Activated CD4-positive, alpha-beta T cell treated with anti-CD3 and anti-CD28 coated beads, Interleukin-2, amount 10 ng/mL, durations not matched to agents 7 days and 5 days (primary cell): ENCODE results near the gene THSD7B. TPM values are rescaled to one million over a fixed set of nuclear protein-coding genes. Genes with fewer than 3 reads are reported as not detected.
"Not testable (repeated sequence)": the region's sequence is repeated elsewhere in the genome, so short reads cannot be mapped to it uniquely, and the experiment has no call there.

Source experiments
- CTCF ChIA-PET: fragments of 350-600 bp; sonication (Branson Sonifier 250); formaldehyde crosslinking; loops from one replicate; lab custom pipeline; 2021; ENCODE audit warnings: antibody characterized with exemption; lab: Charles Lee
- POLR2A ChIA-PET: fragments of 350-600 bp; sonication (Branson Sonifier 250); formaldehyde crosslinking; loops from one replicate; lab custom pipeline; 2021; ENCODE audit warnings: antibody characterized with exemption; lab: Charles Lee
- DNase-seq: peaks from one replicate; pipeline ENCODE4 v3.0.0-alpha.2; 2020
- H3K27ac Mint-ChIP-seq: one replicate; pipeline ENCODE4 v1.8.0; 2021; ENCODE audit warnings: mild to moderate bottlenecking, moderate library complexity, mixed read lengths
- H3K27me3 Mint-ChIP-seq: one replicate; pipeline ENCODE4 v1.8.0; 2021; ENCODE audit warnings: mixed read lengths
- H3K36me3 Mint-ChIP-seq: one replicate; pipeline ENCODE4 v1.8.0; 2021; ENCODE audit warnings: low read depth, mixed read lengths
- H3K4me1 Mint-ChIP-seq: one replicate; pipeline ENCODE4 v1.8.0; 2021; ENCODE audit warnings: mixed read lengths
- H3K4me3 Mint-ChIP-seq: one replicate; pipeline ENCODE4 v1.8.0; 2021; ENCODE audit warnings: mild to moderate bottlenecking, moderate library complexity, mixed read lengths
- H3K9me3 Mint-ChIP-seq: one replicate; pipeline ENCODE4 v1.8.0; 2021; ENCODE audit warnings: mixed read lengths
- total RNA-seq, 2 experiments: library from RNA; stranded (reverse); gene quantifications; one replicate each; pipeline ENCODE4 v1.2.3, GENCODE V29; 2021

The THSD7B gene
- total RNA-seq, 2 experiments from 2014 or later, result not detected

DNA sequence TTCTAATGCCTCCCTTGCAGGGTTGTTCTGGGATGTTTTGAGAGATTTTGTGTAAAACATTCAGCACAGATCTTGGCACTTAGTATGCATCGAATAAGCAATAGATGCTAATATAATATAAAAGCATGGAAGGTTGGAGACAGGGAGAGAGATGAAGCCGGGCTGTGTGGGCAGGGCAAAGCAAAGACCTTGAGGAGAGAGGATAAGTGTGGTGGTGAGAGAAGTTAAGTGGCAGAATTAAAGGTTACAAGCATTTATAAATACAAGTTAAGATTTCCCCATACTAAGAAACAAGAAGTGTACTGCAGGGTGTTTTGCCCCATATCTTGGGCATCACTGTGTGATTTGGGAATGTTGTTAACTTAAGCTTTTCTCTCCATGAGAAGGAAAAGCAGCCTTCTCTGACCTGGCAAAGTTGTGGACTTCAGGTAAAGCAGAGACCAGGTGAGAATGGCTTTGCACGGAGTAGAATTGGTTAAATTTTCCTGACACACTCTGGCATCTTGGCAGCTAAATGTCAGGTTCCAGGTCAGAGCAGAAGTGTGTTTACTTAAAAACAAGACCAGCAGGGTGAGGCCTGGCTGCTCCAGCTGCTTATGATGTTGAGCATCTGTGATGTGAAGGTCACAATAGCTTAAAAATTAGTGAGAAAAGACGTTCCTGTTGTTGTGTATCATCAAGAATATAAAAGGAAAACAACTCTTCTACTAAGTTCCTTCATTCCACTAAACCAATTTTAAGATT lies 910.4 kb downstream of the THSD7B start:
- ChIA-PET CTCF (interaction anchor here (0.6 kb wide), 1 partner anchor 13 kb away, joined by 3 read pairs; no protein-coding TSS in a partner anchor), POLR2A (no interaction called here)
- H3K36me3 Mint-ChIP-seq, result no peaks in the 10 kb centered on the region
- no peak for DNase-seq
- no peaks in the 10 kb centered on the region for H3K4me1 Mint-ChIP-seq
- no peaks in the 10 kb centered on the region for H3K27me3 Mint-ChIP-seq
- H3K27ac Mint-ChIP-seq, result no peak overlapping the region
- no peaks in the 10 kb centered on the region for H3K9me3 Mint-ChIP-seq
- H3K4me3 Mint-ChIP-seq, result no peak overlapping the region

DNA sequence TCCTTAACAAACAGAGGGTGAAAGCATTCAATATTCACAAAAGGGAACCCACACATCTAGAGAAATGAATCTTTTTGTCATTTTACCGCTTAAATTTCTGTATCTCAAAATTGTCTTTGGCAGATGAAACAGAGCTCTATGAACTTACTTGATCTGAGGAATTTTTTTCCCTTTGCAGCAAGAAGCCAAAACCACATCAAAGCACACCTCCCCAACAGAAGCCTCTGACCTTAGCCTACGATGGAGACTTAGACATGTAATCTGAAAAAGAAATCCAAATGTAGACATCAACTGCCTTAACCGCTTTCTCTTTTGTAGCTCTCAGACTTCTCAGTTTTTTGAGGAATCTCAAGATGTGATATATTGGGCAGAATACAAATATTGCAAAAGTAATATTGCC lies 911.0 kb downstream of the THSD7B start:
- no peaks in the 10 kb centered on the region for H3K27me3 Mint-ChIP-seq
- ChIA-PET CTCF (no interaction called here), POLR2A (no interaction called here)
- no peak overlapping the region for H3K4me3 Mint-ChIP-seq
- no peak for DNase-seq
- no peaks in the 10 kb centered on the region for H3K9me3 Mint-ChIP-seq
- H3K36me3 Mint-ChIP-seq, result no peaks in the 10 kb centered on the region
- no peak overlapping the region for H3K27ac Mint-ChIP-seq
- H3K4me1 Mint-ChIP-seq, result no peaks in the 10 kb centered on the region

GRCh38 chr2:137677466-137677865 lies 912.1 kb downstream of the THSD7B start:
- CTCF ChIA-PET, result no interaction called here

DNA sequence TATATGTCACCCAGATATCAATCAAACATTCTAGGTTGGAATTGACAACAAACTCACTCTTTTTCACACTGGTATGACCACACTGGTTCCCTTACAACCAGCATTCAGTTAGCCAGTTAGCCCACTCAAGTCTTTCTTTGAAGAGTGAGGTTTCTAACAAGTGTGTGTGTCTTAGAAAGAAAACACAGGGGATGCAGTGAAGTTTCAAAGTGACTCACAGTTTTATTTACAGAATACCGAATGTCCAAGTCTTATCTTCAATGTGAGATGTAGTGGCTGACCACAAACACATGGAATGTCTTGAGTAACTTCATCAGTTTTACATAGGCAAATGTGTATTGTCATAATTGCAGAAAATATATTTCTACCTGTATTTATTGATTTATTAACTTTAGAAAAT lies 924.2 kb downstream of the THSD7B start:
- Mint-ChIP-seq H3K9me3 (no peaks in the 10 kb centered on the region), H3K4me1 (no peaks in the 10 kb centered on the region), H3K4me3 (no peak overlapping the region), H3K27me3 (no peaks in the 10 kb centered on the region), H3K27ac (no peak overlapping the region), H3K36me3 (no peaks in the 10 kb centered on the region)
- DNase-seq, result no peak
- POLR2A ChIA-PET, result no interaction called here
- CTCF ChIA-PET, result no interaction called here

More at GRCh38 chr2:137677466-137677865, 912.1 kb downstream of the THSD7B start:
- no peaks in the 10 kb centered on the region for H3K36me3 Mint-ChIP-seq
- H3K9me3 Mint-ChIP-seq, result no peaks in the 10 kb centered on the region
- no peaks in the 10 kb centered on the region for H3K4me1 Mint-ChIP-seq
- H3K27ac Mint-ChIP-seq, result no peak overlapping the region
- no peak overlapping the region for H3K4me3 Mint-ChIP-seq
- no peak for DNase-seq
- no peaks in the 10 kb centered on the region for H3K27me3 Mint-ChIP-seq
- POLR2A ChIA-PET, result no interaction called here

- DNase-seq, result no peak
- Mint-ChIP-seq H3K36me3 (no peaks in the 10 kb centered on the region), H3K27ac (no peak overlapping the region), H3K4me1 (no peaks in the 10 kb centered on the region), H3K27me3 (no peaks in the 10 kb centered on the region), H3K9me3 (no peaks in the 10 kb centered on the region), H3K4me3 (no peak overlapping the region)
- ChIA-PET CTCF (interaction anchor here (0.9 kb wide), 1 partner anchor 20 kb away, joined by 3 read pairs; no protein-coding TSS in a partner anchor), POLR2A (no interaction called here)
These were observed 928.2 kb downstream of the THSD7B start for GRCh38 chr2:137693534-137693933.

DNA sequence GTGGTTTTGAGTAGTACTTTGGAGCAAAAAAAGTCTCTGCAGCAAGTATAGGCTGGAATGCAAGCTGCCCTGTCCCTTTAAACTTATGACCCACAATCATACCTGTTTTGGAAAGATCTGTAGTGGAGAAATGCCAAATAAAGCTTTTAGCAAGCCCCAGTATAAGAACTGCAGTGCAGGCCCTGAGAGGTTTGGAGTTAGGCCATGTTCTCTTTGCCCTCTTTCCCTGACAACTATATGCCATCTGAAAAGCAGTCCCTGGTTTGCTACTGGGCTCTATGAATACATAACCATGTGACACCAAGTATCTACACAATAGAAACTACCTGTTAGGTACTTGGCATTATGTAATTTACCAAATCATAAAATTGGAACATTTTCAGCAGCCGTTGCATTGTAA lies 931.6 kb downstream of the THSD7B start:
- no peak for DNase-seq
- CTCF ChIA-PET, result no interaction called here
- POLR2A ChIA-PET, result no interaction called here
- Mint-ChIP-seq H3K27ac (no peak overlapping the region), H3K4me1 (no peaks in the 10 kb centered on the region), H3K36me3 (no peaks in the 10 kb centered on the region), H3K27me3 (no peaks in the 10 kb centered on the region), H3K4me3 (no peak overlapping the region), H3K9me3 (no peaks in the 10 kb centered on the region)

GRCh38 chr2:137700250-137700649 lies 934.9 kb downstream of the THSD7B start:
- CTCF ChIA-PET, H3K9me3 Mint-ChIP-seq, H3K4me1 Mint-ChIP-seq, H3K4me3 Mint-ChIP-seq, DNase-seq, H3K27me3 Mint-ChIP-seq, H3K36me3 Mint-ChIP-seq, POLR2A ChIA-PET, H3K27ac Mint-ChIP-seq: not testable (repeated sequence)

DNA sequence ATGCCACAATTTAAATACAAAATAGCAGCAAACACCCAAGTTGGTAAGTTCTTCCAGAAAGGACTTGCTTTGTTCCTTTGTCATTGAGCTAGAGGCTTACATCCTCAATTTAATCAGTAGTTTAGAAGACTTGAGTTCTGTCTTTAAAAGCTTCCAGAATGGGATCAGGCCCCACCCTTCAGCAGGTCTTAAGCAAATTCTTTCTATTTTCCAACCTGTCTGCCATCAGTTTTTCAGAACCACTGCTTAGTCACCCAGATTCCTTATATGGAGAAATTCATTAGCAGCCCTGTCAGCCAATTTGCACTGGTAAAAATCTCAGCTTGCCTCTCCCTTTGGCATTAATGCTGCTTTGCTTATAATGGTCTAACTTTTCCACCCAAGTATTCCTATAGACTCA lies 935.3 kb downstream of the THSD7B start:
- DNase-seq, result no peak
- no peaks in the 10 kb centered on the region for H3K36me3 Mint-ChIP-seq
- H3K4me1 Mint-ChIP-seq, result no peaks in the 10 kb centered on the region
- no peak overlapping the region for H3K4me3 Mint-ChIP-seq
- H3K9me3 Mint-ChIP-seq, result no peaks in the 10 kb centered on the region
- CTCF ChIA-PET, result no interaction called here
- POLR2A ChIA-PET, result no interaction called here
- H3K27me3 Mint-ChIP-seq, result no peaks in the 10 kb centered on the region
- no peak overlapping the region for H3K27ac Mint-ChIP-seq

GRCh38 chr2:137705296-137705695 lies 940.0 kb downstream of the THSD7B start:
- no peaks in the 10 kb centered on the region for H3K9me3 Mint-ChIP-seq
- CTCF ChIA-PET, result no interaction called here
- DNase-seq, result no peak
- H3K27ac Mint-ChIP-seq, result no peak overlapping the region
- H3K4me1 Mint-ChIP-seq, result no peaks in the 10 kb centered on the region
- POLR2A ChIA-PET, result no interaction called here
- no peak overlapping the region for H3K4me3 Mint-ChIP-seq
- no peaks in the 10 kb centered on the region for H3K36me3 Mint-ChIP-seq
- H3K27me3 Mint-ChIP-seq, result no peaks in the 10 kb centered on the region

DNA sequence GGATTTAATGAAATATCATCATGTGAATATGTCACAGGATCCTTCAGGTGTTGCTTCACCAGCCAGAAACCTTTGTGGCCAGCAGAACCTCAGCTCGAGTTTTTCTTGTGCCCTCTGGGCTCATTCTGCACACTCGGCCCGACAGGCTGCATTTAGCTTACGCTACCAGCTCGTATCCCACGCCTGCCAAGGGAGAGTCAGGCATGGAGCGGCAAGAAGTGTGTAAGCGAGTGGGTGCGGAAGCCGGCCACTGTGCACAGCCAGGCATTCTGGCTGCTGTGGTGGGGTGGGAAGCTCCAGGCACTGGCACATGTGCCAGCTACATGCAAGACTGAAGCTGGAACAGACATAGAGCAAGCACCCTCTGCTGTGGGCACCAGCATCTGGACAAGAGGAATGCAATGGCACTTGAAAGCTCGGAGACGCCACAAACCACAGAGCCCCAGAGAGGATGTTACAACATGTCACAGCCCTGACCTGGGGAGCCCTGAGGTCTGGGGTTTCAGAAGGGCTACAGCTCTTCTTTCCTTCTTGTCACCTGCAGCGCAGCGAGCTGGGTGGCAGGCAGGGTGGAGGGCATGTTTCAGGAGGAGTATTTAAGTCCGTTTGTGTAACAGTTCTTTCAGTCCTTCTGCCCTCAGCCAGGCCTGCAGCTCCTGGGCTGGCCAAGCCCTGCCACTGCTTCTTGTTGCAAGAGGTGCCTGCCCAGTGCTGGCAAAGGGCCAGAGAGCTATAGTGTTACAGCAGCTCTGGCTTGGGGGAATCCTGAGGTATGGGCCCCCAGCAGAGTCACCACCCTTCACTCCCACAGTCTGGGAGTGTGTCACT lies 941.7 kb downstream of the THSD7B start:
- ChIA-PET CTCF (no interaction called here), POLR2A (no interaction called here)
- DNase-seq, result no peak
- no peak overlapping the region for H3K27ac Mint-ChIP-seq
- no peaks in the 10 kb centered on the region for H3K36me3 Mint-ChIP-seq
- H3K9me3 Mint-ChIP-seq, result peaks cover 5% of the 10 kb centered on the region
- no peaks in the 10 kb centered on the region for H3K4me1 Mint-ChIP-seq
- H3K4me3 Mint-ChIP-seq, result no peak overlapping the region
- H3K27me3 Mint-ChIP-seq, result no peaks in the 10 kb centered on the region

DNA sequence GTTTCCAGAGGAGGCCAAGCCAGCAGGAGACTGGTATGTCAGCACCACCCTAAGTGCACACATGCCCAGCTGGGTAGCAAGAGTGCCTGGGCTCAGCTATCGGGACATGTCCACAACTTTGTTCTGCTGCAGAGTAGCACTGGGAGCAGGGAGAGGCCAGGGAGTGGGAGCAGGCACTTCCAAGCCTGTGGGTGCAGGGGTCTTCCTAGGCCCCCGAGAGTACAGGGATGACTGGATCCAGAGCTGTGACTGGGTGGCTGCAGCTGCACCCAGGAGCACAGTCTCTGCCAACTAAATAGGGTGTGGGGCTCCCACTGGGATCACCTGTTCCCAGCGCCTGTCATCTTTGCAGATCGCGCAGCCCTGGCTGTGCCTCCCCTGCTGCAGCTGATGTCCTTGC lies 943.0 kb downstream of the THSD7B start:
- DNase-seq, result no peak
- Mint-ChIP-seq H3K9me3 (peaks cover 5% of the 10 kb centered on the region), H3K4me3 (no peak overlapping the region), H3K4me1 (no peaks in the 10 kb centered on the region), H3K27ac (no peak overlapping the region), H3K36me3 (no peaks in the 10 kb centered on the region), H3K27me3 (no peaks in the 10 kb centered on the region)
- ChIA-PET POLR2A (no interaction called here), CTCF (no interaction called here)

- ChIA-PET CTCF (no interaction called here), POLR2A (no interaction called here)
- Mint-ChIP-seq H3K4me1 (no peaks in the 10 kb centered on the region), H3K27me3 (no peaks in the 10 kb centered on the region), H3K9me3 (peaks cover 2% of the 10 kb centered on the region), H3K4me3 (no peak overlapping the region), H3K27ac (no peak overlapping the region), H3K36me3 (no peaks in the 10 kb centered on the region)
- DNase-seq, result no peak
These were observed 950.4 kb downstream of the THSD7B start for GRCh38 chr2:137715731-137716191.

DNA sequence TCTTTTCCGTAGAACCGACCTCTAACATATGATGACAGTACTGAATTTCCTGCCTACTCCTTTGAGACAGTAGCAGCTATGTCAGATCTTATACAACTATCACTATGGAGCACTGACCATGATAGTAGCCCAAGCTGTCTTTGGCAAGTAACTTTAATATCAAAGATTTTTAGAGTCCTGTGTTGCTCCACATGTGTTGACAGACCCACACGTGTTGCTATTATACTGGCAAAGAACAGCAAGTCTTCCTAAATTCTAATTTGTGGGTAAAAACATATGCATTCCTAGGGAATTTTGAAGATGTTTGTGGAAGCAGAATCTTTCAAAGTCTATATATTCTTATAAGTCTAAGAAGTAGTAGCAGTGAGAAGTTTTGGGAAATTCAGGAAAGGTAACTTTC lies 953.4 kb downstream of the THSD7B start:
- Mint-ChIP-seq H3K4me3 (no peak overlapping the region), H3K27me3 (no peaks in the 10 kb centered on the region), H3K36me3 (no peaks in the 10 kb centered on the region), H3K27ac (no peak overlapping the region), H3K4me1 (no peaks in the 10 kb centered on the region), H3K9me3 (no peaks in the 10 kb centered on the region)
- no peak for DNase-seq
- CTCF ChIA-PET, result no interaction called here
- POLR2A ChIA-PET, result no interaction called here
